GM12864 (cell line): Measurements from ENCODE around the gene SLC27A2.

Experiments used
- DNase-seq: peaks from one replicate; pipeline ENCODE4 v3.0.0-alpha.2; 2011; ENCODE audit warnings: low read depth
- H3K4me3 ChIP-seq: 2 replicates; pipeline ENCODE4 v1.5.1; 2011; ENCODE audit warnings: mild to moderate bottlenecking, low read depth, low read length, control low read depth
- TF ChIP-seq, protein P1 (sequence below): IDR thresholded peaks from 2 replicates; pipeline ENCODE4 v1.5.1; 2011; ENCODE audit warnings: low read depth, mild to moderate bottlenecking, moderate library complexity, low read length, control low read depth, inconsistent platforms; ENCODE audit errors: missing control alignments

The SLC27A2 gene

GRCh38 chr15:50190723-50191122, 8.7 kb downstream of the SLC27A2 start:
- no peak for DNase-seq
- no peak overlapping the region for H3K4me3 ChIP-seq
- TF ChIP-seq, protein P1, sequence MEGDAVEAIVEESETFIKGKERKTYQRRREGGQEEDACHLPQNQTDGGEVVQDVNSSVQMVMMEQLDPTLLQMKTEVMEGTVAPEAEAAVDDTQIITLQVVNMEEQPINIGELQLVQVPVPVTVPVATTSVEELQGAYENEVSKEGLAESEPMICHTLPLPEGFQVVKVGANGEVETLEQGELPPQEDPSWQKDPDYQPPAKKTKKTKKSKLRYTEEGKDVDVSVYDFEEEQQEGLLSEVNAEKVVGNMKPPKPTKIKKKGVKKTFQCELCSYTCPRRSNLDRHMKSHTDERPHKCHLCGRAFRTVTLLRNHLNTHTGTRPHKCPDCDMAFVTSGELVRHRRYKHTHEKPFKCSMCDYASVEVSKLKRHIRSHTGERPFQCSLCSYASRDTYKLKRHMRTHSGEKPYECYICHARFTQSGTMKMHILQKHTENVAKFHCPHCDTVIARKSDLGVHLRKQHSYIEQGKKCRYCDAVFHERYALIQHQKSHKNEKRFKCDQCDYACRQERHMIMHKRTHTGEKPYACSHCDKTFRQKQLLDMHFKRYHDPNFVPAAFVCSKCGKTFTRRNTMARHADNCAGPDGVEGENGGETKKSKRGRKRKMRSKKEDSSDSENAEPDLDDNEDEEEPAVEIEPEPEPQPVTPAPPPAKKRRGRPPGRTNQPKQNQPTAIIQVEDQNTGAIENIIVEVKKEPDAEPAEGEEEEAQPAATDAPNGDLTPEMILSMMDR: no peak

DNA sequence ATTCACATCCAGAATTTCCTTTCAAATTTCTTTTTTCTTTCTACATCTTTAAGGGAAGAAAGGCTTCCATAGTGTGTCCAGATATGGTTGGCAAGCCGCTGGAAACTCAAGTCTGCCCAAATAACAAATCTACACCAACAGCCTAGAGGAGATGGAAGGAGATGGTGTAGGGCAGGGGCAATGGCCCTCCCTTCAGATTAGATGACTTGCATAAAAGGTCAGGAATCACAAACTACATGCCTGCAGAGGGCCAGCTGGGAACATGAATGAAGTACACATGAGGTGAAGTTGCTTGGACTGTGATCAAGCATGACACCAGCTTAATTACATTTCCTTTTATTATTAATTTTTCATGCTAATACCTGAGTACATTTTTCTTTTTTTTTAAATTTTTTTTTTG, 10.2 kb downstream of the SLC27A2 start:
- TF ChIP-seq, protein P1: no peak
- DNase-seq: no peak
- no peak overlapping the region for H3K4me3 ChIP-seq

DNA sequence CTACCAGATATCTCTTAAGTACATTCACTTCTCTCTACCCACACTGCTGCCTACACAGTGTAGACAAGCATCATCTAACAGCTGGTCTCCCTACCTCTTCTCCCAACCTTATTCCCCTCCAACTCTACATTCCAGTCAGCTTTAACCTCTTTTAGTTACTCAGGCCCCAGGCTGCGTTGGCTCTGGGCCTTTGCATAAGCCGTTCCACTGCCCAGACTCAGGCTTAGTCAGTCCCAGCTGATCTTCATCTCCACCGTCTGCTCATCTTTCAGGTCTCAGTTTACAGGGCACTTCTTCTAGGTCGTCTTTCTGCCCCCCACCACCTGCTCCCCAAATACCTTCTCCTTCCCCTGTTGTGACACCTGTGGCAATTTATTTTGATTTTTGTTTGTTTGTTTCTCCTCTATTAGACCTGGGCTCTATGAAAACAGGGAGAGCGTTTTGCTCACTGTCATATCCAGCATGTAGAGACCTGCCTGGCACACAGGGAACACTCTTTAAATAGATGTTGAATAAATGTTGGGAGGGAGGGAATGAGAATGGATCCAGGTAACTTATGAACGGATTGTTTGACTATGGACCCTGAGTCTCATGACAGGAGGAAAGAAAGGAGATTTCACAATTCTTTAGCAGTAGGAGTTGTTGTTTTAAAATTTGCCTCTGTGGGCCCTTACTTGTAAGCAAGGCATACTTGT, 11.1 kb downstream of the SLC27A2 start:
- H3K4me3 ChIP-seq: no peak overlapping the region
- no peak for DNase-seq
- TF ChIP-seq, protein P1: no peak

DNA sequence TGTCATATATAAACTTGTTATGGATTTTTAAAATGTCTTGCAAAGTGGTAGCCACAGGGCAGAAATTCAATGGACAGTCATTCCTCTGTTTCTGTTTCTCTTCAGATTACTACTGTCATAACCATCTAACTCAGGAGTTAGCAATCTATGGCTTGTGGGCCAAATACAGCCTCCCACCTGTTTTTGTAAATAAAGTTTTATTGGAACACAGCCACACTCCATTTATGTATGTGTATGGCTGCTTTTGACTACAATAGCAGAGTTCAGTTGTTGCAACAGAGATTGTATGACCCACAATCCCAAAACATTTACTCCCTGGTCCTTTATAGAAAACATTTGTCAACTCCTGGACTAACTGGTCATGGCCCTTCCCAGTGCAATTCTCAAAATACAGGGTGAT, 20.0 kb downstream of the SLC27A2 start:
- no peak for DNase-seq
- TF ChIP-seq, protein P1: no peak
- H3K4me3 ChIP-seq: no peak overlapping the region

DNA sequence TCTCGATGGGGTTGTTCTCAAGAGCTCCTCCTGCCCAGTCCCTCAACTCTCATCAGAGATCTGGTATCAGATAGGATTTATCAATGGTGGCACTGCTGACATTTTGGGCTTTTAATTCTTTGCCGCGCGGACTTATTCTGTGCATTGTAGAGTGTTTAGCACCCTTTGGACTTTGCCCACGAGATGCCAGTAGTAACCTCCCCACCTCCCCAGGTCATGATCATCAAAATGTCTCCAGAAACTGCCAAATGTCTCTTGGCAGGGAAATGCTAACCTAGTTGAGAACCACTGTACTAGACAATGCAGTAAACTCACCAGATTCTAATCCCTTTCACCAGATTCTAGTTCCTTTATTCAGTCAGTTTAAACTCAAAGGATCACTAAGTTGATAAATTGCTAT, 24.0 kb downstream of the SLC27A2 start:
- no peak for DNase-seq
- H3K4me3 ChIP-seq: no peak overlapping the region
- TF ChIP-seq, protein P1: no peak

DNA sequence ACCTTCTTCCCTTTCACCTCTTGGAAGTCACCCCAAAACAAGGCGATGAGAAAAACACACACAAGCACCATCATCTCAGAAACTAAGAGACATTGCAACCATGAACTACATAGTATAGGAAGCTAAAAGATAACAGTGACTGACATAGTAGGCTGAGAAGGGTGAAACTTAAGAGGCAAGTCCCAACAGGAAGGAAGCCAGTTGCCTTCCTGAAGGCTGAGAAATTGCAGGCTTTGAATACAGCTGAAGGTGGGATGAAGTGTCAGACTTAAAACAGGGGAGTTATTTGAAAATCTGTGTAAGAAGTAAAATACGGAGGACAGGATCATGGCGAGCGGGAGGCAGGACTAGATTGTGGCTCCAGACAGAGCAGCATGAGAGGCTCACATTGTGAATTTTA, 27.8 kb downstream of the SLC27A2 start:
- no peak overlapping the region for H3K4me3 ChIP-seq
- no peak for DNase-seq
- TF ChIP-seq, protein P1: no peak
